GM10266 (cell line): ENCODE results near the gene LYZL6.
"Not testable (repeated sequence)": the region's sequence is repeated elsewhere in the genome, so short reads cannot be mapped to it uniquely, and the experiment has no call there.

Source experiments
- DNase-seq: peaks from one replicate; pipeline ENCODE4 v3.0.0; 2012; ENCODE audit errors: extremely low spot score
- CTCF ChIP-seq: IDR thresholded peaks from 2 replicates; pipeline ENCODE4 v1.5.1; 2012; ENCODE audit warnings: mild to moderate bottlenecking, low read depth; ENCODE audit not compliant: control insufficient read depth, insufficient read depth; ENCODE audit errors: missing control alignments

Gene LYZL6

GRCh38 chr17:35947156-35947585 lies 3.7 kb upstream of the LYZL6 start:
- TF ChIP-seq CTCF, result peak; percentile 94
- DNase-seq, result peak; percentile 48

GRCh38 chr17:35944151-35944550 lies 638 bp upstream of the LYZL6 start:
- no peak for DNase-seq
- no peak for TF ChIP-seq CTCF

DNA sequence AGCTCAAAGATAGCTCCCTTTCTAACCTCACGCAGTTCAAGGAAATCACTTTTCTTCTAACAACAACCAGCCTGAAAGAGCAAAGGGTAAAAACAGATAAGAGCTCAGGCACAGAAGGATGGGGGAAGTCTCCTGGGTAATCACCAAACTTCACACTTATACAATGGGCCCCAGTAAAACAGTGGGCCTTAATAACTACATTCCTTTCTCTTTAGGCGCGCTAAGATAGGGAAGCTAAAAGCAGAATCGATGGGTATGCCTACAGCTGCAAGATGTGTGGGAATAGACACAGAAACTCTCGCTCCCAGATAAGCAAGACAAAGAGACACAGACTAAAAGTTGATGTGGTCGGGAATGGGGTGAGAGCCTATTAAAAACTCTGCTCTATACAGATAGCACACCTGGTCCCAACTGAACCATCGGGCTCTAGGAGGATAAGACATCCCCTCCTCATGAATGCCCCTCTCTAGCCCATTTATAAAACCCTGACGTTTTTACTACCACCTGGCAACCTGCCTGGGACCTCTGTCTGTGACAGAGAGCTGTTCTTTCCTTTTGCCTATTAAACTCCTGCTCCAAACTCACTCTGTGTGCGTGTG lies 826 bp downstream of the LYZL6 start:
- DNase-seq, result no peak
- no peak for TF ChIP-seq CTCF

- DNase-seq, result not testable (repeated sequence)
These were observed 5.0 kb downstream of the LYZL6 start for GRCh38 chr17:35938492-35938891.

DNA sequence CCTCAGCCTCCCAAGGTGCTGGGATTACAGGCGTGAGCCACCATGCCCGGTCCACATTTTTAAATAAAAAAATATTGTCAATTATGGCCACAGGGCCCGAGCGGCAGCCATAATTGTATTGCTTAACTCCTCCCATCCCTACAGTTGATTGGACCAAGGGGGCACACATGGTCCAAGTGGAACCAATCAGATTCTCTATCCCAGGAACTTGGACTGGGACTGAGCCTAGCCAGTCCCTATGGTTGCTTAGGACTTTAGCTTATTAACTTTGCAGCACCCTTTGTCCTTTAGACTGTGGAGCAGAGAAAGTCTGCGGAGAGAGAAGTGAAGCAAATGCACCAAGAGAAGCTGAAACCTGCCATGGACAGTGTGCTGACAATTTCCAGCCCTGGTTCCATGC lies 7.5 kb downstream of the LYZL6 start:
- TF ChIP-seq CTCF, result no peak
- DNase-seq, result no peak

- DNase-seq, result no peak
- TF ChIP-seq CTCF, result no peak
These were observed 8.8 kb downstream of the LYZL6 start for GRCh38 chr17:35934760-35935159.

DNA sequence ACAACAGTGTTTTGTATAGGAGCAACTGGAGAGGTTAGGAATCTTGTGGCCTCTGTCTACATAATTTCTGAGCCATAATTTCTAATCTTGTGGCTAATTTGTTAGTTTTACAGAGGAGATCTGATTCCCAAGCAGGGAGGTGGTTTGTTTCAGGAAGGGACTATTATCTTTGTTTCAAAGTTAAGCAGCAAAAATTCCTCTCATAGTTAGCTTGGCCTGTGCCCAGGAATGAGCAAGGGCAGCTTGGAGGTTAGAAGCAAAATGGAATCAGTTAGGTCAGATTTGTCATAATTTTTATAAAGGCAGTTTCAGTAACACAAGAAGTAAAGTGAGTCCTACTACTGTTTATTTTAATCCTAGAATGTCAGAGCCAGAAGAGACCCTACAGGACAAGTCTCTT lies 10.9 kb downstream of the LYZL6 start:
- TF ChIP-seq CTCF, result no peak
- DNase-seq, result no peak
